ENCODE measurements around the gene CORIN.

The CORIN gene

GRCh38 chr4:47705326-47705981 lies 132.4 kb downstream of the CORIN start:
- TF ChIP-seq EZH2phosphoT487 (IDR thresholded peaks at IDR 0.05; ENCODE audit: borderline replicate concordance) (no peak), CTCF (conservative IDR thresholded peaks at IDR 0.05; ENCODE audit: low read length) (peak; percentile 76)
- H3K4me2 ChIP-seq (ENCODE audit: low read depth, low read length, poor library complexity, severe bottlenecking), result peak overlapping the region; percentile 18
- no peaks in the 10 kb centered on the region for H3K9me3 ChIP-seq (ENCODE audit: insufficient read depth, low read depth, low read length)

GRCh38 chr4:47704693-47705325 lies 133.1 kb downstream of the CORIN start:
- TF ChIP-seq CTCF (conservative IDR thresholded peaks at IDR 0.05; ENCODE audit: low read length) (peak; percentile 66), EZH2phosphoT487 (IDR thresholded peaks at IDR 0.05; ENCODE audit: borderline replicate concordance) (no peak)
- no peaks in the 10 kb centered on the region for H4K20me1 ChIP-seq (ENCODE audit: insufficient read depth, low read length, poor library complexity, severe bottlenecking)
- H3K27me3 ChIP-seq (ENCODE audit: insufficient read depth, low read length, poor library complexity, severe bottlenecking), result no peaks in the 10 kb centered on the region
- H3K9ac ChIP-seq (ENCODE audit: low read depth, low read length, poor library complexity, severe bottlenecking), result no peak overlapping the region
- no peak overlapping the region for H3K4me3 ChIP-seq (ENCODE audit: low read length, poor library complexity, severe bottlenecking)
- no peaks in the 10 kb centered on the region for H3K9me2 ChIP-seq (replicated peaks; ENCODE audit: low read depth, low read length)
- peaks cover 3% of the 10 kb centered on the region for H3K4me1 ChIP-seq (ENCODE audit: insufficient read depth, low read length, poor library complexity, severe bottlenecking)
- peak overlapping the region; percentile 18 for H3K4me2 ChIP-seq (ENCODE audit: low read depth, low read length, poor library complexity, severe bottlenecking)
- no peaks in the 10 kb centered on the region for H3K9me3 ChIP-seq (ENCODE audit: insufficient read depth, low read depth, low read length)
- no peaks in the 10 kb centered on the region for H3K79me2 ChIP-seq (ENCODE audit: insufficient read depth, low read length)
- no peaks in the 10 kb centered on the region for H3F3A ChIP-seq (ENCODE audit: low read depth)
- H2AFZ ChIP-seq (ENCODE audit: low read length), result peak overlapping the region; percentile 33
- no peaks in the 10 kb centered on the region for H3K36me3 ChIP-seq (ENCODE audit: insufficient read depth, low read length)

More at GRCh38 chr4:47705326-47705981, 132.4 kb downstream of the CORIN start:
- Histone ChIP-seq H3K36me3 (ENCODE audit: insufficient read depth, low read length) (no peaks in the 10 kb centered on the region), H3K79me2 (ENCODE audit: insufficient read depth, low read length) (no peaks in the 10 kb centered on the region), H3K9me2 (replicated peaks; ENCODE audit: low read depth, low read length) (no peaks in the 10 kb centered on the region), H2AFZ (ENCODE audit: low read length) (peak overlapping the region; percentile 33), H3F3A (ENCODE audit: low read depth) (no peaks in the 10 kb centered on the region), H3K4me1 (ENCODE audit: insufficient read depth, low read length, poor library complexity, severe bottlenecking) (peaks cover 3% of the 10 kb centered on the region), H3K27me3 (ENCODE audit: insufficient read depth, low read length, poor library complexity, severe bottlenecking) (no peaks in the 10 kb centered on the region), H3K9ac (ENCODE audit: low read depth, low read length, poor library complexity, severe bottlenecking) (no peak overlapping the region), H4K20me1 (ENCODE audit: insufficient read depth, low read length, poor library complexity, severe bottlenecking) (no peaks in the 10 kb centered on the region), H3K4me3 (ENCODE audit: low read length, poor library complexity, severe bottlenecking) (no peak overlapping the region)

GRCh38 chr4:47703956-47704355 lies 133.9 kb downstream of the CORIN start:
- Histone ChIP-seq H3K36me3 (ENCODE audit: insufficient read depth, low read length) (no peaks in the 10 kb centered on the region), H3K27me3 (ENCODE audit: insufficient read depth, low read length, poor library complexity, severe bottlenecking) (no peaks in the 10 kb centered on the region), H3K79me2 (ENCODE audit: insufficient read depth, low read length) (no peaks in the 10 kb centered on the region), H3K4me1 (ENCODE audit: insufficient read depth, low read length, poor library complexity, severe bottlenecking) (peaks cover 3% of the 10 kb centered on the region), H3K4me2 (ENCODE audit: low read depth, low read length, poor library complexity, severe bottlenecking) (no peak overlapping the region), H3F3A (ENCODE audit: low read depth) (no peaks in the 10 kb centered on the region), H3K9me2 (replicated peaks; ENCODE audit: low read depth, low read length) (no peaks in the 10 kb centered on the region), H4K20me1 (ENCODE audit: insufficient read depth, low read length, poor library complexity, severe bottlenecking) (no peaks in the 10 kb centered on the region), H2AFZ (ENCODE audit: low read length) (no peak overlapping the region; the same call in 1 of the 2 replicates), H3K4me3 (ENCODE audit: low read length, poor library complexity, severe bottlenecking) (no peak overlapping the region), H3K9me3 (ENCODE audit: insufficient read depth, low read depth, low read length) (no peaks in the 10 kb centered on the region), H3K9ac (ENCODE audit: low read depth, low read length, poor library complexity, severe bottlenecking) (no peak overlapping the region)
- TF ChIP-seq CTCF (conservative IDR thresholded peaks at IDR 0.05; ENCODE audit: low read length), result no peak
- TF ChIP-seq EZH2phosphoT487 (IDR thresholded peaks at IDR 0.05; ENCODE audit: borderline replicate concordance), result no peak

All from Loucy (cell line).